ENCODE measurements around the gene IKZF1.
A peak's percentile ranks its signal among the peaks of the same experiment; 100 is the strongest.
"Not testable (repeated sequence)": the region's sequence is repeated elsewhere in the genome, so short reads cannot be mapped to it uniquely, and the experiment has no call there.

Gene IKZF1

DNA sequence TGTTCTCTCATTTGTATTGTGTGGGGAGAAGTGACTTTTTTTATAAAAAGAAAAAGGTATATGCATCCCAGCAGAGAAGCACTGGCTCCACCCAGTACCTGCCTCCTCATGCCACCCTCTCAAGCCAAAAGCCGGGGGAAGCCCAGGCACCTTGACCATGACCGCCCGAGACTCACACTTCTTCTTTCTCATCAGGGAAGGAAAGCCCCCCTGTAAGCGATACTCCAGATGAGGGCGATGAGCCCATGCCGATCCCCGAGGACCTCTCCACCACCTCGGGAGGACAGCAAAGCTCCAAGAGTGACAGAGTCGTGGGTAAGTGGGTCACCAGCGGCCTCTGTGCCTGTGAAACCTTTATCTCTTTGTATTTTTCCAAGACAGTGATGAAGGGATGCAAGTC lies 22.9 kb downstream of the IKZF1 start:
- peak; percentile 80 to 81 for ATAC-seq (replicated peaks)
- DNase-seq = peak; percentile 73
- H3K27me3 Mint-ChIP-seq = no peaks in the 10 kb centered on the region
- peaks cover 42 to 71% of the 10 kb centered on the region in 2 donors for H3K36me3 Mint-ChIP-seq
- H3K9me3 Mint-ChIP-seq = no peaks in the 10 kb centered on the region
- peak overlapping the region; percentile 89 for H3K27ac Mint-ChIP-seq
- H3K4me3 Mint-ChIP-seq = peak overlapping the region; percentile 56 to 69
- H3K4me1 Mint-ChIP-seq = peaks cover 54 to 88% of the 10 kb centered on the region in 2 donors

DNA sequence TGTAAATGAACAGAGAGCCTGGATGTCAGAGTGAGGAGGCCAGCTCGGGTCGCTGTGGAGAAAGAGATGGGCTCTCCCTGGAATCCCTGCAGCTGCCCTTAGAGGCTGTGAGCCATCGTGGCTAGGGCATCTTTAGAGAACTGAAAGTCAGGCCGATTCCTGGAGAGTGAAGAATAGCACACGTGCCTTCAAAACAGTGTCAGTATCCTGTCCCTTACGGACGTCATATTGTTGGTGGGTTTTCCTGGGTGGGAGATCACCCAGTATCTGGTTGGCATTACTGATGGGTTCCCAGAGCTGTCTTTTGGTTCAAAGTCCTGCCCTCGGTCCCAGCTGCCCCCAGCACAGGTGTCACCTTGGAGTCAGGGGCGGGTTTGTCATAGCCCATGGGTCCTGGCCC lies 25.3 kb downstream of the IKZF1 start:
- Mint-ChIP-seq H3K27me3 (no peaks in the 10 kb centered on the region), H3K9me3 (no peaks in the 10 kb centered on the region), H3K27ac (peak overlapping the region; percentile 79), H3K36me3 (peaks cover 34 to 57% of the 10 kb centered on the region in 2 donors), H3K4me1 (peaks cover 48 to 79% of the 10 kb centered on the region in 2 donors), H3K4me3 (peak overlapping the region; percentile 36 to 61)
- ATAC-seq (replicated peaks) (peak; percentile 45 to 59), DNase-seq (peak; percentile 38)

DNA sequence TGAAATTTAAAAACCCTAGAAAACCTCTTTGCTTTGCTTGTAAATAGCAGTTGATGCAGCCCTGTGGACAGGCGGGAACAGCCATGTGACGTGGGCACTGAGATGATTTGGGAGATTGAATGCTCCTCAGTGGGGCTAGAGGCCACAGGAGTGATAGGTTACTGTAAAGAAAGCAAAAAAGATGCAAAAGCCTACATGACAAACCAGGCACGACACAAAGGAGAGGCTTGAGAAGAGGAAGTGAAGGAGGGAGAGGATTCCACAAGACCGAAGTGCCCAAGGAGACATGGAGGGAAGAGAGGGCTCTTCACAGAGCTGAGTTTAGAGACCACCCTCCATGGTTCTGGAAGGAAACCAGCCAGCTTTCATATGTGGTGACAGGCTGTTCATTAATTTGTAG lies 25.7 kb downstream of the IKZF1 start:
- Mint-ChIP-seq H3K27ac (peak overlapping the region; percentile 79), H3K9me3 (no peaks in the 10 kb centered on the region), H3K36me3 (peaks cover 34 to 53% of the 10 kb centered on the region in 2 donors), H3K4me1 (peaks cover 47 to 76% of the 10 kb centered on the region in 2 donors), H3K4me3 (peak overlapping the region; percentile 61 to 62), H3K27me3 (no peaks in the 10 kb centered on the region)
- DNase-seq = no peak
- ATAC-seq (replicated peaks) = no peak

DNA sequence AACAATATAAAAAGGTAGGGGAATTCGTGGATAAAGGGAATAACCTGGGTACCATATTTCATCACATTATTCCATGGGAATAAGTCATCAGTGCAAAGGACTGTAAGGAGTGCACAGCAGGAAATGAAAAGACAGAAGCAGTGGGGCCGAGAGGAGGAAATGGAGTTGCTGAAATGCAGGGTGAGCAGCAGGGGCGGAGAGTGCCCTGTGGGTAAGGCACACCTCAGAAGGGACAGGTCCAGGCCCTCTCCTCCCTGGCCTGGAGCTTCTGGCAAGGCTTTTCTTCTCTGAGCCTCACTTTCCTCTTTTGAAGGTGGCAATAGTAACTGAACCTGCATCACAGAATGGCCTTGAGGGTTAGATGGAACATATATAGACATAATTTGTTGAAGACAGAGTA lies 26.2 kb downstream of the IKZF1 start:
- Mint-ChIP-seq H3K27ac (peak overlapping the region; percentile 79), H3K36me3 (peaks cover 33 to 51% of the 10 kb centered on the region in 2 donors), H3K4me1 (peaks cover 47 to 71% of the 10 kb centered on the region in 2 donors), H3K9me3 (no peaks in the 10 kb centered on the region), H3K4me3 (peak overlapping the region; percentile 61 to 62), H3K27me3 (no peaks in the 10 kb centered on the region)
- DNase-seq (no peak), ATAC-seq (replicated peaks) (no peak)

DNA sequence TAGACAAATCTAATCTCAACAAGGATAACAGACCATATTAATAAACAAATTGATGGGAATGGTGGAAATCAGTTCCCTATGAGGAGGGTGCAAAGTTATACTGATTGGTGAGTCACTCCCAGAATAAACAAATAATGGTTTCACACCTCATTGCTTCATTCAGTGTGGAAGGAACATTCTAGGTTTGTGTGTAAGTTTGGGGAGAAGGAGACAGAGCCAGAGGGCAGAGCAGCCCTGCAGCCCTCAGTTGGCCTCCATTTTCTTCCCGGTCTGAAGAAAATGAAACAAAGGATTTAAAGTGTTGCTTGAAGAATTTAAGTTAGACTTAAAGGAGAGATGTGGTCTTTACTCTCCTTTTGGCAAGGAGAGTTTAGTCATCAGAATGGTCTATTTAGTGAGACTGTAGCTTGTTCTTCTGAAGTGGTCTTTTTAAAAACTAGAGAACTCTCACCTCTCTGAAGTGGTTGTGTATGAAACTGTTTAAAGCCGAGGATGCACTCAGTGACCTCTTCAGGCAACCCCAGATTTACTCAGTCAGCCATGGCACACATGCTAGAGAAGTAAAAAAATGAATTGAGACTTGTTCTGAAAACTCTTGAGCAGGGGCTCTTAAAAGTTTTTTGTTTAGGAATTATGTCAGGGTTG lies 27.2 kb downstream of the IKZF1 start:
- no peaks in the 10 kb centered on the region for H3K27me3 Mint-ChIP-seq
- H3K27ac Mint-ChIP-seq = peak overlapping the region; percentile 83
- peaks cover 45 to 61% of the 10 kb centered on the region in 2 donors for H3K4me1 Mint-ChIP-seq
- ATAC-seq (replicated peaks) (peak; percentile 64 to 72), DNase-seq (no peak)
- peaks cover 32 to 49% of the 10 kb centered on the region in 2 donors for H3K36me3 Mint-ChIP-seq
- H3K9me3 Mint-ChIP-seq = no peaks in the 10 kb centered on the region
- peak overlapping the region; percentile 61 to 62 for H3K4me3 Mint-ChIP-seq

DNA sequence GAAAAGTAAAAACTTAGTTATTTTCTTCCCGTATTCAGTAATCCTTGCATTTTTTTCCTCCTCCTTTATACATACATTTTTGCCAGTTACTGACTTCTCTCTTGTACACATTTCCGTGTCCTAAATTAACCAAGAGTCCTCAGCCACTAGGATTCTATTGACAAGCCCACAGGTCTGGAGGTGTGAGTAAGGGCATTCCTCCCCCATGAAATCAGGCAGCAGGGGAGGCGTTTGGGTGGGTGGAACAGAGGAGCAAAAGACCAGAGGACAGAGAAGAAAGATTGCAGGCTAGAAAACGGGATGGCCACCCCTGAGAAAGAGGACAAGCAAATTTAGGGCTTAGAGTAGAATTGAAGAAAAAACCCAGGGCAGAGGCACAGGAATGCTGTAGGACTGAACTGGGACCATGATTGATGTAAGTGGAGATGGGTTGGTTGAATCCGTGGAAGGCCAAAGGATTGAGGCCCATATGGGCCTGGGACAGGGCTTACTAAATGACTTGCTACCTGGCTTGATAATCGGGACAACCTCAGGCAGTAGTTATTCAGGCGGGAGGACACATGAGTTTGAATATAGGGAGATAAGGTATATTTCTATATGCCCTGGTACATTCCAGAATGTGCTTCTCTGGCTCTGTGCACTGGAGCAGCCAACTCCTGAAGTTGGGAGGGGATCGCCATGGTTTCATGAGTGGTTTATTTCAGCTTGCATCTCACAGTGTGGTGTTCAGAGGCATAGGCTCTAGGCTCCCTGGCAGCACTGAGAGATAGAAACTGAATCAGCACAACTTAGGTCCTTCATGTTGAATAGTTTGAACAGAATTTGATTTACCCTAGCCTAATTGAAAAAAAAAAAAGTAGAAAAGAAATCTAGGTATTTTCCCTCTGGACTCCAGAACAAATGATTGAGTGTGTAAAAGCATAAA lies 28.0 kb downstream of the IKZF1 start:
- Mint-ChIP-seq H3K36me3 (peaks cover 36 to 51% of the 10 kb centered on the region in 2 donors), H3K27ac (peak overlapping the region; percentile 83), H3K4me1 (peaks cover 48 to 53% of the 10 kb centered on the region in 2 donors), H3K27me3 (no peaks in the 10 kb centered on the region), H3K4me3 (peak overlapping the region; percentile 61 to 62), H3K9me3 (no peaks in the 10 kb centered on the region)
- DNase-seq (no peak), ATAC-seq (replicated peaks) (no peak)

DNA sequence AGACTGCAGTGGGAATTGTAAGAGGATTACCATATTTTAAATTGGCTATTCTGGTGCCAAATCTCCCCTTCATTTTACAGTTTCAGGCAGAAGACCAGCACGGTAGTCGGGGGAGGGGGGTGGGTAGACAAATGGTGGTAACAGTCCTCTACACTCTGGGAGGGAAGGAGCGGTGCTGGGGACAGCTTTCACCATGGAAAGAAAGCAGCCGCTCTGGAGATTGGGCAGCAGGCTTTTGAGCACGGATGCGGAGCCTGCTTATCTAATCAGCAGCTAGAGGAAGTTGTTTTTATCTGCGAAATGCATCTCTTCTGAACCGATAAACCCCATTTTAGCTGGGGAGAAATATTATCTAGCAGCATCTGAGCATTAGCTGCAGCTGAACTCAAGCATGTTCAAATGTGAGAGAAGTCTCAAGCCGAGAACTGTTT lies 28.7 kb downstream of the IKZF1 start:
- no peak for DNase-seq
- H3K9me3 Mint-ChIP-seq = no peaks in the 10 kb centered on the region
- no peak for ATAC-seq (replicated peaks)
- H3K27me3 Mint-ChIP-seq = no peaks in the 10 kb centered on the region
- H3K4me3 Mint-ChIP-seq = peak overlapping the region; percentile 7 to 9
- peaks cover 32 to 45% of the 10 kb centered on the region in 2 donors for H3K36me3 Mint-ChIP-seq
- H3K27ac Mint-ChIP-seq = no peak overlapping the region
- H3K4me1 Mint-ChIP-seq = peaks cover 46 to 47% of the 10 kb centered on the region in 2 donors

DNA sequence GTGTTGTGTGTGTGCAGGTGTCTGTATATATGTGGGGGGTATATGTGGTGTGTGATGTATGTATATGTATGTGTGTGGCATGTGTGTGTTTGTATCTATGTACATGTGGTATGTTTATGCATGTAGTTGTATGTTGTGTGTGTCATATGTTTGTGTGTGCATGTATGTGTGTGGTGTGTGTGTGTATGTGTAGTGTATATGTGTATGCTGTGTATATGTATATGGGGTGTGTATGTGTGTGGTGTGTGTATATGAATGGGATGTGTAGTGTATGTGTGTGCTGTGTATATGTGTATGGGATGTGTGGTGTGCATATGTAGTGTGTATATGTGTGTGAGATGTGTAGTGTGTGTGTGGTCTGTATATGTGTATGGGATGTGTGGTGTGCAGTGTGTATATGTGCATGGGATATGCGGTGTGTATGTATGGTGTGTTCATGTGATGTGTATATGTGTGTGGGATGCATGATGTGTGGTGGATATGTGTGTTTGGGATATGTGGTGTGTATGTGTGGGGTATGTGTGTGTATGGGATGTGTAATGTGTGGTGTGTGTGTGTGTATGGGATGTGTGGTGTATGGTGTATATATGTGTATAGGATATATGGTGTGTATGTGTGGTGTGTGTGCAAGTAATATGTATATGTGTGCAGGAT lies 30.0 kb downstream of the IKZF1 start:
- peaks cover 37 to 52% of the 10 kb centered on the region in 2 donors for H3K4me1 Mint-ChIP-seq

DNA sequence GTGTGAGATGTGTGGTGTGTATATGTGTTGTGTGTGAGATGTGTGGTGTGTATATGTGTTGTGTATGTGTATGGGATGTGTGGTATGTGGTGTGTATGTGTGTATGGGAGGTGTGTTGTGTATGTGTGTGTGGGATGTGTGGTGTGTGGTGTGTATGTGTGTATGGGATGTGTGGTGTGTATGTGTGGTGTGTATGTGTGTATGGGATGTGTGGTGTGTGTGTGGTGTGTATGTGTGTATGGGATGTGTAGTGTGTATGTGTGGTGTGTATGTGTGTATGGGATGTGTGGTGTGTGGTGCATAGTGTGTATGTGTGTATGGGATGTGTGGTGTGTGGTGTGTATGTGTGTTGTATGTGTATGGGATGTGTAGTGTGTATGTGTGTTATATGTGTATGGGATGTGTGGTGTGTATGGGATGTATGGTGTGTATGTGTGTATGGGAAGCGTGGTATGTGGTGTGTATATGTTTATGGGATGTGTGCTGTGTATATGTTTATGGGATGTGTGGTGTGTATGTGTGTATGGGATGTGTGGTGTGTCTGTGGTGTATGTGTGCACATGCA lies 30.8 kb downstream of the IKZF1 start:
- DNase-seq (no peak), ATAC-seq (replicated peaks) (no peak)
- peaks cover 33 to 45% of the 10 kb centered on the region in 2 donors for H3K36me3 Mint-ChIP-seq
- H3K27me3 Mint-ChIP-seq = no peaks in the 10 kb centered on the region
- no peak overlapping the region for H3K27ac Mint-ChIP-seq
- no peak overlapping the region for H3K4me3 Mint-ChIP-seq
- H3K9me3 Mint-ChIP-seq = no peaks in the 10 kb centered on the region
- peaks cover 28 to 50% of the 10 kb centered on the region in 2 donors for H3K4me1 Mint-ChIP-seq

More for the DNA sequence above, 30.0 kb downstream of the IKZF1 start:
- Mint-ChIP-seq H3K9me3 (no peaks in the 10 kb centered on the region), H3K4me3 (no peak overlapping the region), H3K27ac (no peak overlapping the region), H3K36me3 (peaks cover 31 to 47% of the 10 kb centered on the region in 2 donors), H3K27me3 (no peaks in the 10 kb centered on the region)
- DNase-seq (no peak), ATAC-seq (replicated peaks) (no peak)

DNA sequence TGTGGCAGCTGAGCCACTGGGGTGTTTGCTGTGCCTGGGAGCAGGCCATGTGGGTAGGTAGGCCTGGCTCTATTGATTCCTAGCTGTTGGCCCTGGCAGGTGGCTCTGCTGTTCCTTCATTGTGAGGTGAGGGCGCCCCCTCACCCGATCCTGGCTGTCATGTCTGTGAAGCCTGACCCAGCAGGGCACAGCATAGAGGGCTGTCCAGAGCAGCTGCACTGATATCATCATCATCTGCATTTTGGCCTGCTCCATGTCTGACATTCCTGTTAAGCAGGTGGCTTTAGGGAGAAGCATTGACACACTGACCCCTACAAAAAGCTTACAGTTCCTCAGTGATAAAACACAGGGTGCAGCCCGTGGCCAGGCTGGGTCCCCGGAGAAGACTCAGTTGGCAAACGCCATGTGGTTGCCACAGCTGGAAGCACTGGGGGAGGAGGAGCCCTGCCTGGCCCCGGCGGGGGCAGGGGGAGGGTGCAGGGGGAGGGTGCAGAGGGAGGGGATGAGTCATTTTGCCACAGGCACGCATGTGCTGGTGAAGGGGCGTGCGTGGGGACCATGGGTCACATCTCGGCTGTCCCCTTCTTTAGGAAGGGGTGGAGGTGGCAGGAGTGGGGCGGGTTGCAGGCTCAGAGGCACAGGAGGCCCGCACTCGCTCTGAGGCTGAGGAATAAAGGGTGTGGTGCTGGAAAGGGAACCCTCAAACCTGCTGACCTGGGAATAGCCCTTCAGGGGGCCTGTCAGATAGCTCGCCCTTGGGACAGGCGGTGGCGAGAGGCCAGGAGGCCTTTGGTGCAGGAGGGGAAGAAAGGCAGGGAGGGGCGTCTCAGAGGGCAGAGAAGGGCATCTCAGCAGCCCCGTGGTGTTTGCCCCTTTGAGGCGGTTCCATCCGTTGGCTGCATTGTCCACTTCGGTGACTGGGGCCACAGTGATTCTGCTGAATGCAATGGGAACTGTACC lies 31.6 kb downstream of the IKZF1 start:
- no peak overlapping the region for H3K4me3 Mint-ChIP-seq
- no peaks in the 10 kb centered on the region for H3K9me3 Mint-ChIP-seq
- no peak overlapping the region for H3K27ac Mint-ChIP-seq
- ATAC-seq (replicated peaks) (peak; percentile 56 to 59), DNase-seq (peak; percentile 71)
- H3K4me1 Mint-ChIP-seq = peaks cover 23 to 43% of the 10 kb centered on the region in 2 donors
- no peaks in the 10 kb centered on the region for H3K27me3 Mint-ChIP-seq
- H3K36me3 Mint-ChIP-seq = peaks cover 26 to 38% of the 10 kb centered on the region in 2 donors

DNA sequence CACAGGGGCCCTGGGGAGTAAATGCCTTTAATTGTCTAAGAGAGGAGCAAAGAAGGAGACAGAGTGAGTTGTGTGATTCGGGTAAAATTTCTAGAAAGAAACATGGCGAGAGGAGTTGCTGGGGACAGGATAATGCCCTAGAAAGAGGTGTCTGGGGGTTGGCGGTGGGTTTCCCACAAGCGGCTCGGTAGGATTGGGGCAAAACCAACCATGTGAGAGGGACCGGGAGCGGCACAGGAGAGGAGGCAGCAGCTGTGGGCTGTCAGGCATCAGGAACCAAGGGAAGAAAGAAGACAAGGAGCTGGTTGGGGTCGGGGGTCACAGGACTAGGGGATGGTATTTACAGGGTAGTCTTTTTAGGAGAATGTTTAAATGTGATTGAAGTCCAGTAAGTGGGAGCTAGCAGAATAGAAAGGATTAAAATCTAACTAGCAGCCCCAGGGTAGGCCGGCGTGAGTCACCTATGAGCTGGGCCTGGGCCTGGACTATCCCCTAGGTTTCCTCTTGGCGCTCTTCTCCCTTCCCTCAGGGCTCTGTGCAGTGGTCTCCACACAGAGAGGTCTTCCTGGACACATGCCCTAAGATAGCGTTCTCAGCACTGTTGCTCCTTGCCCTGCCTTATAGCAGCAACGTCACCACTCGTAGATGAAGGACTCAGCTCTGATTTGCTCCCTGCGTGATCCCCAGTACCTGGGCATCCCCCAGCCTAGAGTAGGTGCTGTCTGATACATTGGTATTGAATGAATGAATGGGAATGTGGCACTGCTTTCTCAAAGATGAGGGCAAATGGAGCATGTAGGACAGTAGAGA lies 32.6 kb downstream of the IKZF1 start:
- no peak for ATAC-seq (replicated peaks)
- Mint-ChIP-seq H3K4me3 (no peak overlapping the region), H3K36me3 (peaks cover 29 to 43% of the 10 kb centered on the region in 2 donors), H3K9me3 (no peaks in the 10 kb centered on the region), H3K27me3 (no peaks in the 10 kb centered on the region), H3K27ac (no peak overlapping the region), H3K4me1 (peaks cover 23 to 40% of the 10 kb centered on the region in 2 donors)
- DNase-seq = no peak

DNA sequence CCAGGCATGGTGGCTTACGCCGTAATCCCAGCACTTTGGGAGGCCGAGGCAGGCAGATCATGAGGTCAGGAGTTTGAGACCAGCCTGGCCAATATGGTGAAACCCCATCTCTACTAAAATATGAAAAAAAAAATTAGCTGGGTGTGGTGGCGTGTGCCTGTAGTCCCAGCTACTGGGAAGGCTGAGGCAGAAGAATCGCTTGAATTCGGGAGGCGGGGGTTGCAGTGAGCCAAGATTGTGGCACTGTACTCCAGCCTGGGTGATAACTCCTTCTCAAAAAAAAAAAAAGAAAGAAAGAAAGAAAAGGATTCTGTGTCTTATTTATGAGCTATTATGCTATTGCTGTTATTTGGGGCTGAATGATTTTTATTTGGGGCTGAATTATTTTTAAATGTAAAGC lies 35.0 kb downstream of the IKZF1 start:
- not testable (repeated sequence) for H3K27me3 Mint-ChIP-seq; ATAC-seq (replicated peaks); DNase-seq; H3K27ac Mint-ChIP-seq; H3K9me3 Mint-ChIP-seq
- Mint-ChIP-seq H3K36me3 (peaks cover 40 to 60% of the 10 kb centered on the region in 2 donors), H3K4me3 (peak overlapping the region in 1 of 2 donors; percentile 59), H3K4me1 (peaks cover 36 to 47% of the 10 kb centered on the region in 2 donors)

All from stimulated activated naive B cell treated with anti-CD40 and anti-IgM and Interleukin-4, amounts not matched to agents 10 μg/mL and 1 μg/mL and 100 μg/mL, for 72 hours (primary cell).